ENCODE results near the gene ZCCHC4.
"Not testable (repeated sequence)": the region's sequence is repeated elsewhere in the genome, so short reads cannot be mapped to it uniquely, and the experiment has no call there.

The ZCCHC4 gene

DNA sequence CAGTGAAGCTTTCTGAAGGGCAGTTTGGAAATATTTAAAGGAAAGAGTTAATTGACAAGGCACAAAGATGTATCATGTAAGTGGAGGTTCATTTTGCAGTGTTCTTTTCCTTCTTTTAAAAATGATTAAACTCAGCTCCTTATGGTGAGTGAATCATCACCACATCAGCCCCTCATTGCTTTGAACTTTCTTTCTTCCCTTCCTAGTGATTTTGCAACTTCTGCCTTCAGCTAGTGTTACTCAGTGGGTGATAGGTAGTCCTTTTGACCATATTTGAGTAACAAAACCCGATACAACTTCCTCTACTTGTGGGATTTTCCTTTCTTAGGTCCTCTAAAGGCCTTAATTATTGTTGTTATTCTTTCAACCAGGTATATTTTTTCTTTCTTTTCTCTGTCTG, 8.2 kb downstream of the ZCCHC4 start:
- no peak overlapping the region for H2AFZ ChIP-seq (ENCODE audit: low read depth, low read length)
- H2BK12ac ChIP-seq (ENCODE audit: low read length in 2 of 2), result no peak overlapping the region
- H3K9ac ChIP-seq (ENCODE audit: low read length), result peak overlapping the region; percentile 87
- no peaks in the 10 kb centered on the region for H3K27me3 ChIP-seq (ENCODE audit: control insufficient read depth in 1 of 2, insufficient read depth in 1 of 2, low read length in 2 of 2)
- H3K4me2 ChIP-seq (ENCODE audit: low read length, poor library complexity, severe bottlenecking), result no peak overlapping the region
- no peak overlapping the region for H2AK5ac ChIP-seq (ENCODE audit: low read length, severe bottlenecking)
- H3K14ac ChIP-seq (ENCODE audit: low read length in 2 of 2), result no peak overlapping the region
- H4K91ac ChIP-seq (ENCODE audit: low read length), result no peak overlapping the region
- no peak overlapping the region for H2BK15ac ChIP-seq (ENCODE audit: low read depth, poor library complexity, severe bottlenecking)
- H3K4me3 ChIP-seq (ENCODE audit: insufficient read depth in 1 of 2, low read depth in 1 of 2, low read length in 2 of 2), result peak overlapping the region in 1 of 2 experiments; percentile 44
- no CpG with 5 or more reads among the region's 1 CpG for WGBS
- H2BK120ac ChIP-seq (ENCODE audit: low read depth, low read length), result no peak overlapping the region
- no peak overlapping the region for H3K23ac ChIP-seq (ENCODE audit: low read length in 2 of 2)
- DNase-seq, result peak; percentile 78
- no peaks in the 10 kb centered on the region for H3K9me3 ChIP-seq (ENCODE audit: control insufficient read depth, low read length)
- no peaks in the 10 kb centered on the region for H3K4me1 ChIP-seq (ENCODE audit: control insufficient read depth, insufficient read depth, low read depth, low read length)
- H3K79me1 ChIP-seq (replicated peaks; ENCODE audit: low read length, poor library complexity, severe bottlenecking), result peaks cover 13% of the 10 kb centered on the region
- no peak overlapping the region for H4K8ac ChIP-seq (ENCODE audit: low read length)
- peaks cover 3 to 27% of the 10 kb centered on the region in 2 experiments for H3K36me3 ChIP-seq (ENCODE audit: control insufficient read depth in 1 of 2, insufficient read depth in 2 of 2, low read depth in 1 of 2, low read length in 2 of 2)
- peak overlapping the region; percentile 77 for H3K27ac ChIP-seq (ENCODE audit: low read length, poor library complexity, severe bottlenecking)
- H2BK5ac ChIP-seq (ENCODE audit: low read depth, low read length, poor library complexity, severe bottlenecking), result no peak overlapping the region
- no peak overlapping the region for H3K4ac ChIP-seq (ENCODE audit: low read depth in 1 of 2, low read length in 2 of 2)
- H3K18ac ChIP-seq (ENCODE audit: low read depth in 1 of 2, low read length in 2 of 2), result no peak overlapping the region

- H3K4me1 ChIP-seq (ENCODE audit: control insufficient read depth, insufficient read depth, low read depth, low read length), result no peaks in the 10 kb centered on the region
- no peak overlapping the region for H2BK15ac ChIP-seq (ENCODE audit: low read depth, poor library complexity, severe bottlenecking)
- H2AK5ac ChIP-seq (ENCODE audit: low read length, severe bottlenecking), result no peak overlapping the region
- H3K9ac ChIP-seq (ENCODE audit: low read length), result peak overlapping the region; percentile 87
- H2BK12ac ChIP-seq (ENCODE audit: low read length in 2 of 2), result no peak overlapping the region
- DNase-seq, result no peak
- no peak overlapping the region for H3K4ac ChIP-seq (ENCODE audit: low read depth in 1 of 2, low read length in 2 of 2)
- no peak overlapping the region for H2BK120ac ChIP-seq (ENCODE audit: low read depth, low read length)
- no peak overlapping the region for H2BK5ac ChIP-seq (ENCODE audit: low read depth, low read length, poor library complexity, severe bottlenecking)
- H4K91ac ChIP-seq (ENCODE audit: low read length), result no peak overlapping the region
- 90% methylated on average over 2 of the region's 3 CpGs for WGBS
- no peak overlapping the region for H3K23ac ChIP-seq (ENCODE audit: low read length in 2 of 2)
- no peak overlapping the region for H2AFZ ChIP-seq (ENCODE audit: low read depth, low read length)
- H4K8ac ChIP-seq (ENCODE audit: low read length), result no peak overlapping the region
- no peak overlapping the region for H3K14ac ChIP-seq (ENCODE audit: low read length in 2 of 2)
- H3K36me3 ChIP-seq (ENCODE audit: control insufficient read depth in 1 of 2, insufficient read depth in 2 of 2, low read depth in 1 of 2, low read length in 2 of 2), result peaks cover 3 to 25% of the 10 kb centered on the region in 2 experiments
- H3K4me2 ChIP-seq (ENCODE audit: low read length, poor library complexity, severe bottlenecking), result no peak overlapping the region
- peaks cover 18% of the 10 kb centered on the region for H3K79me1 ChIP-seq (replicated peaks; ENCODE audit: low read length, poor library complexity, severe bottlenecking)
- no peak overlapping the region for H3K18ac ChIP-seq (ENCODE audit: low read depth in 1 of 2, low read length in 2 of 2)
- no peak overlapping the region for H3K27ac ChIP-seq (ENCODE audit: low read length, poor library complexity, severe bottlenecking)
- H3K4me3 ChIP-seq (ENCODE audit: insufficient read depth in 1 of 2, low read depth in 1 of 2, low read length in 2 of 2), result no peak overlapping the region
- no peaks in the 10 kb centered on the region for H3K27me3 ChIP-seq (ENCODE audit: control insufficient read depth in 1 of 2, insufficient read depth in 1 of 2, low read length in 2 of 2)
- no peaks in the 10 kb centered on the region for H3K9me3 ChIP-seq (ENCODE audit: control insufficient read depth, low read length)
Observed at GRCh38 chr4:25321703-25322102, 9.1 kb downstream of the ZCCHC4 start.

GRCh38 chr4:25328463-25328862, 15.9 kb downstream of the ZCCHC4 start:
- not testable (repeated sequence) for H2BK120ac ChIP-seq (ENCODE audit: low read depth, low read length); H3K18ac ChIP-seq (ENCODE audit: low read depth in 1 of 2, low read length in 2 of 2); H2AK5ac ChIP-seq (ENCODE audit: low read length, severe bottlenecking); H2BK12ac ChIP-seq (ENCODE audit: low read length in 2 of 2); H3K9me3 ChIP-seq (ENCODE audit: control insufficient read depth, low read length); H3K27me3 ChIP-seq (ENCODE audit: control insufficient read depth in 1 of 2, insufficient read depth in 1 of 2, low read length in 2 of 2); H3K4me2 ChIP-seq (ENCODE audit: low read length, poor library complexity, severe bottlenecking); H2BK5ac ChIP-seq (ENCODE audit: low read depth, low read length, poor library complexity, severe bottlenecking); H3K36me3 ChIP-seq (ENCODE audit: control insufficient read depth in 1 of 2, insufficient read depth in 2 of 2, low read depth in 1 of 2, low read length in 2 of 2); H3K14ac ChIP-seq (ENCODE audit: low read length in 2 of 2); H3K9ac ChIP-seq (ENCODE audit: low read length); DNase-seq; H3K4me3 ChIP-seq (ENCODE audit: insufficient read depth in 1 of 2, low read depth in 1 of 2, low read length in 2 of 2); H4K91ac ChIP-seq (ENCODE audit: low read length); H3K23ac ChIP-seq (ENCODE audit: low read length in 2 of 2); H3K4ac ChIP-seq (ENCODE audit: low read depth in 1 of 2, low read length in 2 of 2); H2AFZ ChIP-seq (ENCODE audit: low read depth, low read length); H4K8ac ChIP-seq (ENCODE audit: low read length); H2BK15ac ChIP-seq (ENCODE audit: low read depth, poor library complexity, severe bottlenecking); H3K27ac ChIP-seq (ENCODE audit: low read length, poor library complexity, severe bottlenecking); H3K4me1 ChIP-seq (ENCODE audit: control insufficient read depth, insufficient read depth, low read depth, low read length)
- WGBS, result 96% methylated on average over 2 of the region's 3 CpGs
- peaks cover 28% of the 10 kb centered on the region for H3K79me1 ChIP-seq (replicated peaks; ENCODE audit: low read length, poor library complexity, severe bottlenecking)

- Histone ChIP-seq H3K4ac (ENCODE audit: low read depth in 1 of 2, low read length in 2 of 2) (no peak overlapping the region), H2BK15ac (ENCODE audit: low read depth, poor library complexity, severe bottlenecking) (no peak overlapping the region), H2AK5ac (ENCODE audit: low read length, severe bottlenecking) (no peak overlapping the region), H3K4me1 (ENCODE audit: control insufficient read depth, insufficient read depth, low read depth, low read length) (peaks cover 2% of the 10 kb centered on the region), H3K23ac (ENCODE audit: low read length in 2 of 2) (no peak overlapping the region), H3K14ac (ENCODE audit: low read length in 2 of 2) (no peak overlapping the region), H3K9me3 (ENCODE audit: control insufficient read depth, low read length) (no peaks in the 10 kb centered on the region), H2BK120ac (ENCODE audit: low read depth, low read length) (no peak overlapping the region), H2AFZ (ENCODE audit: low read depth, low read length) (no peak overlapping the region), H3K9ac (ENCODE audit: low read length) (peak overlapping the region; percentile 43), H3K4me2 (ENCODE audit: low read length, poor library complexity, severe bottlenecking) (no peak overlapping the region), H2BK12ac (ENCODE audit: low read length in 2 of 2) (no peak overlapping the region), H4K8ac (ENCODE audit: low read length) (no peak overlapping the region), H3K36me3 (ENCODE audit: control insufficient read depth in 1 of 2, insufficient read depth in 2 of 2, low read depth in 1 of 2, low read length in 2 of 2) (peaks cover 4 to 16% of the 10 kb centered on the region in 2 experiments), H3K27ac (ENCODE audit: low read length, poor library complexity, severe bottlenecking) (no peak overlapping the region), H2BK5ac (ENCODE audit: low read depth, low read length, poor library complexity, severe bottlenecking) (no peak overlapping the region), H3K18ac (ENCODE audit: low read depth in 1 of 2, low read length in 2 of 2) (no peak overlapping the region), H3K27me3 (ENCODE audit: control insufficient read depth in 1 of 2, insufficient read depth in 1 of 2, low read length in 2 of 2) (no peaks in the 10 kb centered on the region), H3K4me3 (ENCODE audit: insufficient read depth in 1 of 2, low read depth in 1 of 2, low read length in 2 of 2) (no peak overlapping the region), H3K79me1 (replicated peaks; ENCODE audit: low read length, poor library complexity, severe bottlenecking) (peaks cover 24% of the 10 kb centered on the region), H4K91ac (ENCODE audit: low read length) (no peak overlapping the region)
- DNase-seq, result no peak
- 93% methylated on average over 1 of the region's 1 CpG for WGBS
Observed at GRCh38 chr4:25330335-25330734, 17.8 kb downstream of the ZCCHC4 start.
